HG02678 (cell line): ENCODE results near the gene NTN3.

Experiments used
- ATAC-seq: cut with Tn5 transposase; IDR thresholded peaks from one replicate; pipeline ENCODE4 v1.9.1; 2021; ENCODE audit warnings: mild to moderate bottlenecking, moderate library complexity; ENCODE audit not compliant: unreplicated experiment

Gene NTN3

GRCh38 chr16:2495041-2495440 is 23.9 kb downstream of the NTN3 start:
- ATAC-seq = no peak

GRCh38 chr16:2496223-2497115 is 25.4 kb downstream of the NTN3 start:
- no peak for ATAC-seq

GRCh38 chr16:2497116-2497630 is 26.1 kb downstream of the NTN3 start:
- ATAC-seq = no peak

- ATAC-seq = no peak
Measured at GRCh38 chr16:2497695-2498484, 26.8 kb downstream of the NTN3 start.

- no peak for ATAC-seq
Measured at GRCh38 chr16:2498531-2499253, 27.6 kb downstream of the NTN3 start.

GRCh38 chr16:2499454-2499853 is 28.4 kb downstream of the NTN3 start:
- no peak for ATAC-seq

GRCh38 chr16:2499890-2500429 is 28.9 kb downstream of the NTN3 start:
- ATAC-seq = no peak

GRCh38 chr16:2500430-2500917 is 29.4 kb downstream of the NTN3 start:
- no peak for ATAC-seq

GRCh38 chr16:2500918-2501750 is 30.0 kb downstream of the NTN3 start:
- peak; percentile 55 for ATAC-seq

- ATAC-seq = no peak
Measured at GRCh38 chr16:2501946-2502895, 31.1 kb downstream of the NTN3 start.

- no peak for ATAC-seq
Measured at GRCh38 chr16:2505695-2506094, 34.6 kb downstream of the NTN3 start.

GRCh38 chr16:2507052-2507659 is 36.1 kb downstream of the NTN3 start:
- ATAC-seq = peak; percentile 62

- peak; percentile 21 for ATAC-seq
Measured at GRCh38 chr16:2507665-2508064, 36.6 kb downstream of the NTN3 start.

- no peak for ATAC-seq
Measured at GRCh38 chr16:2508722-2509400, 37.8 kb downstream of the NTN3 start.

GRCh38 chr16:2511128-2511800 is 40.2 kb downstream of the NTN3 start:
- ATAC-seq = no peak

- ATAC-seq = no peak
Measured at GRCh38 chr16:2511996-2512734, 41.1 kb downstream of the NTN3 start.
